H1 (cell line): ENCODE measurements around the gene SBSN.

Experiments used
- BCL11A ChIP-seq, 2 experiments: IDR thresholded peaks; one replicate each; pipeline ENCODE4 v1.6.1; 2011; ENCODE audit warnings: low read depth in 2 of 2, low read length in 2 of 2, mild to moderate bottlenecking in 2 of 2
- CBX5 ChIP-seq: fragments of 300-800, 300-1000 bp; sonication (generic); IDR thresholded peaks from 2 replicates; pipeline ENCODE4 v1.7.1; 2016; ENCODE audit warnings: antibody characterized with exemption, low read length, low read depth
- CREB1 ChIP-seq: IDR thresholded peaks from 2 replicates; pipeline ENCODE4 v1.6.1; 2012; ENCODE audit warnings: inconsistent platforms
- EP300 ChIP-seq, 2 experiments: IDR thresholded peaks; 1 replicate in 1 of 2; 2 replicates in 1 of 2; pipeline ENCODE4 v1.6.1; 2011 to 2012; ENCODE audit warnings: low read depth in 2 of 2, low read length in 2 of 2, mild to moderate bottlenecking in 2 of 2, borderline replicate concordance in 1 of 2, inconsistent platforms in 1 of 2, moderate library complexity in 1 of 2
- EZH2 ChIP-seq: fragments of 200-600 bp; sonication (generic); IDR thresholded peaks from 2 replicates; pipeline ENCODE4 v1.7.1; 2012; ENCODE audit warnings: low read depth, mild to moderate bottlenecking, moderate library complexity, low read length, inconsistent platforms; ENCODE audit not compliant: severe bottlenecking
- JUN ChIP-seq: IDR thresholded peaks from 2 replicates; pipeline ENCODE4 v1.6.1; 2011; ENCODE audit warnings: low read depth, mild to moderate bottlenecking, improper control_type of control experiment, low read length
- MAFK ChIP-seq: IDR thresholded peaks from 2 replicates; pipeline ENCODE4 v1.6.1; 2012; ENCODE audit warnings: low read depth, mild to moderate bottlenecking, improper control_type of control experiment, low read length
- RXRA ChIP-seq: IDR thresholded peaks from 2 replicates; pipeline ENCODE4 v1.6.1; 2011; ENCODE audit warnings: low read depth, mild to moderate bottlenecking, low read length, moderate library complexity; ENCODE audit not compliant: insufficient read depth
- SIN3A ChIP-seq, 2 experiments: IDR thresholded peaks in 1 of 2; conservative IDR thresholded peaks in 1 of 2; 2 replicates each; pipeline ENCODE4 v1.6.1; 2011 to 2012; ENCODE audit warnings: low read length in 2 of 2, improper control_type of control experiment in 1 of 2, low read depth in 1 of 2, mild to moderate bottlenecking in 1 of 2
- ZNF274 ChIP-seq: IDR thresholded peaks from 2 replicates; pipeline ENCODE4 v1.7.0; 2012; ENCODE audit warnings: low read length, borderline replicate concordance; ENCODE audit errors: extremely low read depth
- TF ChIP-seq, protein P1 (sequence below), 3 experiments: IDR thresholded peaks; 1 replicate in 2 of 3; 2 replicates in 1 of 3; pipeline versions ENCODE4 v1.5.1 to v1.6.1; 2011; ENCODE audit warnings: low read length in 3 of 3, mild to moderate bottlenecking in 3 of 3, inconsistent platforms in 2 of 3, low read depth in 1 of 3, moderate library complexity in 1 of 3; ENCODE audit not compliant: insufficient read depth in 1 of 3; ENCODE audit errors: control extremely low read depth in 1 of 3
- TF ChIP-seq, protein P2 (sequence below): IDR thresholded peaks from 2 replicates; pipeline ENCODE4 v1.6.1; 2012; ENCODE audit warnings: inconsistent platforms

DNA sequence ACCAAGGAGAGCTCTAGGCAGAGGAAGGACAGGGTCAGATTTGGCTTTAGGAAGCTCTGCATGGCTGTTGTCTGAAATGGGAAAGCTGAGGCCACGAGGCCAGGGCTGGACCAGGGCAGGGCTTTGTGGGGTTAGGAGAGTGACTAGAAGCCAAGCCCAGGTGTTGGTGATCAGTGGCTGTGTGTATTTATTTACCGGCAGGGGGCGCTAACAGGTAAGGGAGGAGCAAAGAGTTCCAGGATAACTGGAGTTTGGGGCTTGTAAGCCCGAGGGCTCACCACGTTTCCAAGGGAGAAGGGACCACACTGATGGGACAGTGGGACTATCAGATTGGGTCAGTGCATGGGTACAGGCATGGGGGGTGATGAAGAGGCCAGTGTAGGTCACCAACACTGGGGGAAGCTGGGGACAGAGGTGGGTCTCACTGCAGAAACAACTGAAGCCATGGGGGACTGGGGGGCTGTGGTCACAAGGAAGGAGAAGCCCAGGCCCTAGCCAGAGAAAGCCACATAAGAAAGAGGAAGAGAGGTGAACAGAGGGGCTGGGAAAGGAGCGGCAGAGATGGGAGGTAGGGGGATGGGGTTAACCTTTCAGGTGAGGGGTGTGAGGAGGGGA, 21.2 kb upstream of the SBSN start:
- TF ChIP-seq CREB1 (no peak), EP300 (IDR thresholded peaks at IDR 0.05; ENCODE audit: borderline replicate concordance in 1 of 2, low read depth in 2 of 2, low read length in 2 of 2) (no peak), MAFK (no peak), RXRA (no peak), ZNF274 (no peak), EZH2 (no peak), SIN3A (conservative IDR thresholded peaks at IDR 0.05 in 1 of 2, IDR thresholded peaks at IDR 0.05 in 1 of 2; ENCODE audit: low read depth in 1 of 2, low read length in 2 of 2) (peak in 1 of 2 experiments; percentile 64; a peak in 1 of 4 replicates), JUN (no peak), CBX5 (no peak), BCL11A (IDR thresholded peaks at IDR 0.05; ENCODE audit: low read depth in 2 of 2, low read length in 2 of 2) (no peak)
- TF ChIP-seq, protein P1, sequence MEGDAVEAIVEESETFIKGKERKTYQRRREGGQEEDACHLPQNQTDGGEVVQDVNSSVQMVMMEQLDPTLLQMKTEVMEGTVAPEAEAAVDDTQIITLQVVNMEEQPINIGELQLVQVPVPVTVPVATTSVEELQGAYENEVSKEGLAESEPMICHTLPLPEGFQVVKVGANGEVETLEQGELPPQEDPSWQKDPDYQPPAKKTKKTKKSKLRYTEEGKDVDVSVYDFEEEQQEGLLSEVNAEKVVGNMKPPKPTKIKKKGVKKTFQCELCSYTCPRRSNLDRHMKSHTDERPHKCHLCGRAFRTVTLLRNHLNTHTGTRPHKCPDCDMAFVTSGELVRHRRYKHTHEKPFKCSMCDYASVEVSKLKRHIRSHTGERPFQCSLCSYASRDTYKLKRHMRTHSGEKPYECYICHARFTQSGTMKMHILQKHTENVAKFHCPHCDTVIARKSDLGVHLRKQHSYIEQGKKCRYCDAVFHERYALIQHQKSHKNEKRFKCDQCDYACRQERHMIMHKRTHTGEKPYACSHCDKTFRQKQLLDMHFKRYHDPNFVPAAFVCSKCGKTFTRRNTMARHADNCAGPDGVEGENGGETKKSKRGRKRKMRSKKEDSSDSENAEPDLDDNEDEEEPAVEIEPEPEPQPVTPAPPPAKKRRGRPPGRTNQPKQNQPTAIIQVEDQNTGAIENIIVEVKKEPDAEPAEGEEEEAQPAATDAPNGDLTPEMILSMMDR (IDR thresholded peaks at IDR 0.05; ENCODE audit: control extremely low read depth in 1 of 3, insufficient read depth in 1 of 3, low read depth in 1 of 3, low read length in 3 of 3): peak; percentile 64 to 92 (median 78)
- TF ChIP-seq, protein P2, sequence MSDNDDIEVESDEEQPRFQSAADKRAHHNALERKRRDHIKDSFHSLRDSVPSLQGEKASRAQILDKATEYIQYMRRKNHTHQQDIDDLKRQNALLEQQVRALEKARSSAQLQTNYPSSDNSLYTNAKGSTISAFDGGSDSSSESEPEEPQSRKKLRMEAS: peak; percentile 34; the same call in 1 of the 2 replicates
